Lung (tissue), 12 donors: Measurements from ENCODE around the gene MSX1. TPM values are rescaled to one million over a fixed set of nuclear protein-coding genes. Genes with fewer than 3 reads are reported as not detected.
A peak's percentile ranks its signal among the peaks of the same experiment; 100 is the strongest.

Source experiments
- ATAC-seq: fragments of 200-7000 bp; cut with Tn5 transposase; one replicate; pipeline ENCODE4 v1.9.1; 2020; ENCODE audit warnings: moderate number of reproducible peaks; ENCODE audit not compliant: insufficient read depth, low FRiP score
- DNase-seq, 3 donors: peaks; one replicate each; pipeline ENCODE4 v3.0.0-alpha.2; 2013 to 2017
- H3K27ac ChIP-seq, 2 donors: one replicate each; pipeline ENCODE4 v1.5.1; 2013; ENCODE audit warnings: mild to moderate bottlenecking in 2 of 2, moderate library complexity in 2 of 2, control low read depth in 1 of 2, inconsistent platforms in 1 of 2, low read depth in 1 of 2, low read length in 1 of 2
- H3K27me3 ChIP-seq, 3 donors: one replicate each; pipeline ENCODE4 v1.5.1; 2013; ENCODE audit warnings: low read length in 2 of 3; ENCODE audit not compliant: control insufficient read depth in 3 of 3, insufficient read depth in 3 of 3
- H3K36me3 ChIP-seq, 4 donors: one replicate each; pipeline ENCODE4 v1.5.1; 2013; ENCODE audit warnings: low read length in 4 of 4, mild to moderate bottlenecking in 1 of 4, moderate library complexity in 1 of 4; ENCODE audit not compliant: control insufficient read depth in 4 of 4, insufficient read depth in 4 of 4
- H3K4me1 ChIP-seq, 5 donors: one replicate each; pipeline ENCODE4 v1.5.1; 2013; ENCODE audit warnings: low read length in 5 of 5, mild to moderate bottlenecking in 2 of 5, moderate library complexity in 1 of 5; ENCODE audit not compliant: control insufficient read depth in 5 of 5, insufficient read depth in 5 of 5
- H3K4me3 ChIP-seq: one replicate; pipeline ENCODE4 v1.5.1; 2013; ENCODE audit warnings: mild to moderate bottlenecking, control low read depth, moderate library complexity
- H3K9ac ChIP-seq, 2 donors: one replicate each; pipeline ENCODE4 v1.5.1; 2013; ENCODE audit warnings: low read length in 2 of 2, control low read depth in 1 of 2; ENCODE audit not compliant: insufficient read depth in 1 of 2
- H3K9me3 ChIP-seq, 4 donors: one replicate each; pipeline ENCODE4 v1.5.1; 2013; ENCODE audit warnings: low read length in 3 of 4, mild to moderate bottlenecking in 1 of 4, moderate library complexity in 1 of 4; ENCODE audit not compliant: control insufficient read depth in 4 of 4, insufficient read depth in 3 of 4
- CTCF ChIP-seq: IDR thresholded peaks from 2 replicates; pipeline ENCODE4 v1.5.1; 2012; ENCODE audit warnings: mild to moderate bottlenecking; ENCODE audit errors: control extremely low read depth, extremely low read depth
- WGBS, 2 donors: extraction: QIAGEN DNeasy Blood & Tissue Kit; methylation state at CpG; one replicate each; pipeline ENCODE4 v1.1.7; 2013; 5-methylcytosine and 5-hydroxymethylcytosine counted together
- polyA plus RNA-seq, 2 donors: library from polyadenylated mRNA; stranded (reverse); fragments of 200-250 nt; gene quantifications; one replicate each; pipeline ENCODE4 v1.2.1, GENCODE V29; 2013
- total RNA-seq, 2 donors: library from RNA; depleted of rRNA in 1 of 2; stranded (reverse); fragments of >200 nt in 1 of 2; gene quantifications; one replicate each; pipeline ENCODE4 v1.2.1, GENCODE V29; 2014 to 2021
- donor health status: control.
- donor health status: control.
- donor health status: Bipolar disorder and iron deficiency.
- donor health status: healthy.
- donor health status: DM: yes; HTN: yes; CAD: no.

Gene MSX1
- total and polyA plus RNA-seq, 4 donors = 0.82 to 4.0 (median 2.8) TPM

DNA sequence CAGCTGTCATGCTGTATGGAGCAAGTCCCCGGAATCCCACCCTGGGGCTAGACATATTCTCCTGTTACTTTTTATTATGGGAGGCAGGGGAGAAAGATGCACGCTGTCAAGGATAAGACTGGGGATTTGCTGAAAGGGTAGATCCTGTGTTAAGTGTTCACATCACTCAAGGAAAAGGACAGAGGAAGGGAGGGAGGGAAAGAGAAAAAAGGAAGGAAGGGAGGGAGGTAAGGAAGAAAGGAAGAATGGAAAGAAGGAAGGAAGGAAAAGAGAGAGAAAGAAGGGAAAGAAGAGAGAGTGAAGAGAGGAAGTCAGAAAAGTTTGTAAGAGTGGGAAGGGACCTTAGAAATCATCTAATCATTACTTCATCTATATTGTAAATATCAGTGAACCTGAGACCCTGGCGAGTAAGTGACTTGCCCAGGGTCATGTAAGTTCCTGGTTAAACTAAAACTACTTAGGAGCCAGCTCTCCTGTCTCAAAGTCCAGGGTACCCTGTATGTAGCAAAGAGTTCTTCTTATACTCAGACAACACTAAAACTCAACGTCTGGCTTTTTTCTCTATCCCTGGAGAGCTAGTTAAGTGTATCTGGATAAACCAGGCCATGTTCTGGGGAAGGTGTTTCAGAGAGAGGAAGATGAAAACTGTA lies 47.2 kb upstream of the MSX1 start:
- DNase-seq = no peak
- Histone ChIP-seq H3K4me1 (no peaks in the 10 kb centered on the region), H3K9me3 (peaks cover 0 to 9% (median 0%) of the 10 kb centered on the region in 4 donors), H3K4me3 (no peak overlapping the region), H3K27me3 (no peaks in the 10 kb centered on the region), H3K9ac (no peak overlapping the region), H3K36me3 (no peaks in the 10 kb centered on the region), H3K27ac (no peak overlapping the region)
- 71 to 80% methylated on average over 4 of the region's 4 CpGs for WGBS, 2 donors
- no peak for ATAC-seq
- no peak for TF ChIP-seq CTCF

DNA sequence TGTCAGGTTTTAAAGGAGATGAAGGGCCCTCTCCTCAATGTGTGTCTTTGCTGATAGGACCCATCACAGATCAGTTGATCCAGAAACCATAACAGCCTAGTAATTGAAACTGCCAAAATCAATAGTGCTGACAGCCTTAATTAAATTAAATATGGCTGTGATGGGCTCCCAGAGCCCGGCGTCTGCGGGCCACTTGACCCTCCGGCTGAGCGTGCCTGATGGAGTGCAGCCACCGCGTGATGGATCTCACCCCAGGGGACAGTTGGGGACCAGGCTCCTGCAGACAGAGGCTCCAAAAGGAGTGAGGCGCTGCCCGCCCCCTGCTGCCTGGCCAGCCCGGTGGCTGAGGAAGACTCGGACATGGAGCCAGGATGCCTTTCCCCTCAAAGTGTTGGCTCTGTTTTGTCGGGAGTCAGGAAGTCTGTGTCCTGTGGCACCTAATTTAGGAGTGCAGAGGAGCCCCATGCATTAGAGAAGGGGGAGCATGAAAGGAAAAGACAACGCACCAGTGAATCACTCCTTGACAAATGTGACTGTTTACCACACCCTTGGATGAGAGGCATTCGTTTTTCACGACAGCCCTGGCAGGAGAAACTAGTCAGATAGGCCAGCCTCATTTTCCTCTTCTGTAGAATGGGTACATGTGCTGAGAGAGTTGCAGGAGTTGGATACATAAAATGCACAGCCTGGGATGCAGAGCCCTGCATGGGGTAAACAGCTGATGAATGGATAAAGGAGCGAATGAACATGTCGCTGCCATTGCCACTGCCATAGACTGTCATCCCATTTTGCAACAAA lies 40.9 kb upstream of the MSX1 start:
- peaks cover 0 to 2% (median 0%) of the 10 kb centered on the region in 3 donors for H3K27me3 ChIP-seq
- TF ChIP-seq CTCF = no peak
- peak overlapping the region in 1 of 2 donors; percentile 38 for H3K9ac ChIP-seq
- ATAC-seq (no peak), DNase-seq (peak; percentile 53 to 69 (median 55))
- WGBS, 2 donors = 43 to 45% methylated on average over 17 of the region's 17 CpGs
- no peak overlapping the region for H3K4me3 ChIP-seq
- H3K4me1 ChIP-seq = peaks cover 0 to 22% (median 0%) of the 10 kb centered on the region in 5 donors
- H3K36me3 ChIP-seq = no peaks in the 10 kb centered on the region
- peaks cover 0 to 21% (median 3%) of the 10 kb centered on the region in 4 donors for H3K9me3 ChIP-seq
- H3K27ac ChIP-seq = no peak overlapping the region

GRCh38 chr4:4819213-4819606 lies 40.3 kb upstream of the MSX1 start:
- Histone ChIP-seq H3K9me3 (peaks cover 0 to 21% (median 3%) of the 10 kb centered on the region in 4 donors), H3K9ac (no peak overlapping the region), H3K4me3 (no peak overlapping the region), H3K4me1 (peaks cover 0 to 22% (median 0%) of the 10 kb centered on the region in 5 donors), H3K27ac (no peak overlapping the region), H3K27me3 (peaks cover 0 to 2% (median 0%) of the 10 kb centered on the region in 3 donors), H3K36me3 (no peaks in the 10 kb centered on the region)
- DNase-seq (no peak), ATAC-seq (no peak)
- 81 to 82% methylated on average over 5 of the region's 5 CpGs for WGBS, 2 donors
- no peak for TF ChIP-seq CTCF
